ENCODE results near the gene C1QTNF7. TPM values are rescaled to one million over a fixed set of nuclear protein-coding genes. Genes with fewer than 3 reads are reported as not detected.

C1QTNF7 gene
- total RNA-seq, 2 experiments from 2014 or later, result not detected

DNA sequence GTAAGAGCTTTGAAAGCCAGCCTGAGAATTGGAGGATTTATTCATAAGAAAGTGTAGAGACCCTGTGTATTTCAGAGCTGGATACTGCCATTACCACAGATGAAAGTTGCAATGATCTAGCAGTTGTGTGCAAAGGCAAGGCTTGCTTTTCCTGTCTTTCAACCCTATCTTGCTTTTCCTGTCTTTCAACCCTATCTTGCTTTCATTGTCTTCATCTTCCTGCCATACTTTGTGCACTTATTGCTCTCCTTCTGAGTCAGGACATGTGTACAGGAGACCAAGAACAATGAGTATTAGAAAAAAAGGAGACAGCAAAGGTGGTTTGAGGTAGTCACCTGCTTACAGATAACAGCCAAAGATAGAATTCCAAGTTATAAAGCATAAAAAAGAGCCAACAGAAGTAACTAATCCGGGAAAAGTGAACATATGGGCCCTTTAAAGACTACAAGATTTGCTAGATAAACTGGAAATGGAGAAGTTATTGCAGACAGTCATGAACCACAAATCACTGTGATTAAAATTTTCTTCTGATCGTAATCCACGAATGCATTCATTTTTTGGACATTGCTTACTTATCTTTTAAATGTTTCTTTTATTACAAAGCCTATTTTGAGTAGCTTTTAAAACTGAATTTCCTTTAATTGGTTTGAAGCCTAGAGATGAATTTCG, 17.2 kb downstream of the C1QTNF7 start:
- Histone ChIP-seq H3K4me2 (ENCODE audit: low read length) (no peak overlapping the region), H3K79me2 (ENCODE audit: insufficient read depth, low read depth, low read length) (no peaks in the 10 kb centered on the region), H3K9me2 (ENCODE audit: insufficient read depth, low read length) (no peaks in the 10 kb centered on the region), H3K36me3 (ENCODE audit: insufficient read depth, low read length) (no peaks in the 10 kb centered on the region), H3K4me1 (ENCODE audit: insufficient read depth, low read length, poor library complexity, severe bottlenecking) (no peaks in the 10 kb centered on the region), H2AFZ (ENCODE audit: low read length) (no peak overlapping the region), H3K9me3 (ENCODE audit: low read length) (no peaks in the 10 kb centered on the region), H3K27ac (ENCODE audit: low read depth, low read length, poor library complexity, severe bottlenecking) (no peak overlapping the region), H3K4me3 (ENCODE audit: low read depth, low read length, poor library complexity, severe bottlenecking) (no peak overlapping the region), H4K20me1 (ENCODE audit: insufficient read depth, low read length) (no peaks in the 10 kb centered on the region)
- intact Hi-C loops (cut with micrococcal nuclease; ENCODE audit: unreplicated experiment), result no loop called here
- POLR2A ChIA-PET, result no interaction called here
- no peak for DNase-seq (ENCODE audit: low spot score)
- CTCF ChIA-PET (ENCODE audit: unreplicated experiment), result no interaction called here
- no TSS peak for BruUV-seq (replicated peaks)
- TF ChIP-seq, protein P1, sequence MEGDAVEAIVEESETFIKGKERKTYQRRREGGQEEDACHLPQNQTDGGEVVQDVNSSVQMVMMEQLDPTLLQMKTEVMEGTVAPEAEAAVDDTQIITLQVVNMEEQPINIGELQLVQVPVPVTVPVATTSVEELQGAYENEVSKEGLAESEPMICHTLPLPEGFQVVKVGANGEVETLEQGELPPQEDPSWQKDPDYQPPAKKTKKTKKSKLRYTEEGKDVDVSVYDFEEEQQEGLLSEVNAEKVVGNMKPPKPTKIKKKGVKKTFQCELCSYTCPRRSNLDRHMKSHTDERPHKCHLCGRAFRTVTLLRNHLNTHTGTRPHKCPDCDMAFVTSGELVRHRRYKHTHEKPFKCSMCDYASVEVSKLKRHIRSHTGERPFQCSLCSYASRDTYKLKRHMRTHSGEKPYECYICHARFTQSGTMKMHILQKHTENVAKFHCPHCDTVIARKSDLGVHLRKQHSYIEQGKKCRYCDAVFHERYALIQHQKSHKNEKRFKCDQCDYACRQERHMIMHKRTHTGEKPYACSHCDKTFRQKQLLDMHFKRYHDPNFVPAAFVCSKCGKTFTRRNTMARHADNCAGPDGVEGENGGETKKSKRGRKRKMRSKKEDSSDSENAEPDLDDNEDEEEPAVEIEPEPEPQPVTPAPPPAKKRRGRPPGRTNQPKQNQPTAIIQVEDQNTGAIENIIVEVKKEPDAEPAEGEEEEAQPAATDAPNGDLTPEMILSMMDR (conservative IDR thresholded peaks at IDR 0.05; ENCODE audit: low read length), result no peak

DNA sequence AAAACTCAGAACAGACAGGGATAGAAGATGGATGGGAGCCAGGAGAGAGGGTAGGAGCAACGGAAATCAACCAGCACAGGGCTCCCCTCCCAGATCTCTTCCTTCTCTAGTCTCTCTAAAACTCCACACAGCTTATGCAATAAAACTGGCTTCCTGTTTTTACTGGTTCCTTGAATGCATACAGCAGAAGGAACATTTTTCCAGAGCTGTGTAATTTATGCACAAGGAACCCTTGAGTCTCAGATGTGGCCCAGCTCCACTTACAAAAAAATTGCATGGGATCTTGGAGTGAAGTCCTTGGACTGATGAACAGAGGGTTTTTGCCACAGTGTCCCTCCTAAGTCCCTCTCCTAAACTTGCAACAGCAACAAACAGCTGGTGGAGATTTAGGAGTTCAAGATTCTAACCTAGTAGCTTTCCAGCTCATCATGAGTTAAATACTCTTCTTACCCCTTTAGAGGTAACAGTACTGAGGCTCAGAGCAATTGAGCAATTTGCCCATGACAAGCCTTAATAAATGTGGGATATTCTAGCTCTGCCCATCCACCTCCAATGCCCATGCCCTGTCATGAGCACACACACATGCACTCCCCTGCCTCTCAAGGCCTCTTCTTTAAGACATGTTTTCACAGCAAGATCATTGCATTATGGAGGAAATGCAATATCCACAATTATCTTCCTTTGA, 23.5 kb downstream of the C1QTNF7 start:
- no TSS peak for BruUV-seq (replicated peaks)
- TF ChIP-seq, protein P1 (conservative IDR thresholded peaks at IDR 0.05; ENCODE audit: low read length), result no peak
- TF ChIP-seq EZH2phosphoT487 (IDR thresholded peaks at IDR 0.05; ENCODE audit: borderline replicate concordance, low read depth, low read length), result no peak
- no peaks in the 10 kb centered on the region for H3K4me1 ChIP-seq (ENCODE audit: insufficient read depth, low read length, poor library complexity, severe bottlenecking)
- no peak overlapping the region for H2AFZ ChIP-seq (ENCODE audit: low read length)
- no peaks in the 10 kb centered on the region for H3K9me3 ChIP-seq (ENCODE audit: low read length)
- DNase-seq (ENCODE audit: low spot score), result no peak
- H3K4me3 ChIP-seq (ENCODE audit: low read depth, low read length, poor library complexity, severe bottlenecking), result no peak overlapping the region
- H3K27ac ChIP-seq (ENCODE audit: low read depth, low read length, poor library complexity, severe bottlenecking), result no peak overlapping the region
- H4K20me1 ChIP-seq (ENCODE audit: insufficient read depth, low read length), result no peaks in the 10 kb centered on the region
- H3K36me3 ChIP-seq (ENCODE audit: insufficient read depth, low read length), result no peaks in the 10 kb centered on the region
- no peak overlapping the region for H3K4me2 ChIP-seq (ENCODE audit: low read length)
- intact Hi-C loops (cut with micrococcal nuclease; ENCODE audit: unreplicated experiment), result no loop called here
- POLR2A ChIA-PET, result interaction anchor here (0.6 to 1.1 kb wide), 3 partner anchors 9 to 1643 kb away, joined by 3 to 4 read pairs (median 4); no protein-coding TSS in a partner anchor
- H3K9me2 ChIP-seq (ENCODE audit: insufficient read depth, low read length), result no peaks in the 10 kb centered on the region
- H3K79me2 ChIP-seq (ENCODE audit: insufficient read depth, low read depth, low read length), result no peaks in the 10 kb centered on the region
- CTCF ChIA-PET (ENCODE audit: unreplicated experiment), result no interaction called here
